DOHH2 (cell line): ENCODE data around the gene GOLGA8T.
"Not testable (repeated sequence)": the region's sequence is repeated elsewhere in the genome, so short reads cannot be mapped to it uniquely, and the experiment has no call there.

Experiments
- EZH2phosphoT487 ChIP-seq: fragments of 200-600 bp; sonication (generic); IDR thresholded peaks from 2 replicates; pipeline ENCODE4 v1.6.1; 2017; ENCODE audit warnings: borderline replicate concordance, mild to moderate bottlenecking, antibody characterized with exemption, low read length, moderate library complexity, mixed read lengths
- TF ChIP-seq, protein P1 (sequence below): fragments of 200-600 bp; sonication (generic); IDR thresholded peaks from one replicate; pipeline ENCODE4 v1.5.1; 2014; ENCODE audit warnings: antibody characterized with exemption, mild to moderate bottlenecking, low read depth, low read length; ENCODE audit not compliant: poor library complexity, severe bottlenecking

DNA sequence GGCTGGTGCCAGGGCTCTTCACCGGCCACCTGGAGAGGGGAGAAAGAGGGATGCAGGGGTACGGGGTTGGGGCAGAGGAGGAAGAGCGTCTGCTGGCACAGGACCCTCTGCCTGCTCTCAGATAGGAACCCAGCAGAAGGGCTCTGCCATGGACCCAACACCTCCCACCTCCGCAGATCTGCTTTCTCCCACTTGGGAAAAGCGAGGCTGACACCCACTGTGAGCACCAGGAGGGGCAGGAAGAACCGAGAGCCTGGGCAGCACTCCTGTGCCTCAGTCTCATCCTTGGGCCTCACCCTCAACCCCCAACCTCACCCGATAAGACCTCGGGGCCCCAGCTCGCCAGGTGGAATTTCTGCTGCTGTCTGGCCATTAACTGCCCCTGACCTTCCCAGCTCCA, 58.0 kb downstream of the GOLGA8T start:
- TF ChIP-seq, protein P1, sequence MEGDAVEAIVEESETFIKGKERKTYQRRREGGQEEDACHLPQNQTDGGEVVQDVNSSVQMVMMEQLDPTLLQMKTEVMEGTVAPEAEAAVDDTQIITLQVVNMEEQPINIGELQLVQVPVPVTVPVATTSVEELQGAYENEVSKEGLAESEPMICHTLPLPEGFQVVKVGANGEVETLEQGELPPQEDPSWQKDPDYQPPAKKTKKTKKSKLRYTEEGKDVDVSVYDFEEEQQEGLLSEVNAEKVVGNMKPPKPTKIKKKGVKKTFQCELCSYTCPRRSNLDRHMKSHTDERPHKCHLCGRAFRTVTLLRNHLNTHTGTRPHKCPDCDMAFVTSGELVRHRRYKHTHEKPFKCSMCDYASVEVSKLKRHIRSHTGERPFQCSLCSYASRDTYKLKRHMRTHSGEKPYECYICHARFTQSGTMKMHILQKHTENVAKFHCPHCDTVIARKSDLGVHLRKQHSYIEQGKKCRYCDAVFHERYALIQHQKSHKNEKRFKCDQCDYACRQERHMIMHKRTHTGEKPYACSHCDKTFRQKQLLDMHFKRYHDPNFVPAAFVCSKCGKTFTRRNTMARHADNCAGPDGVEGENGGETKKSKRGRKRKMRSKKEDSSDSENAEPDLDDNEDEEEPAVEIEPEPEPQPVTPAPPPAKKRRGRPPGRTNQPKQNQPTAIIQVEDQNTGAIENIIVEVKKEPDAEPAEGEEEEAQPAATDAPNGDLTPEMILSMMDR: not testable (repeated sequence)
- TF ChIP-seq EZH2phosphoT487: not testable (repeated sequence)
